Uterus (tissue), 4 donors: ENCODE data around the gene CACNB1. TPM values are rescaled to one million over a fixed set of nuclear protein-coding genes. Genes with fewer than 3 reads are reported as not detected.

Source experiments
- DNase-seq, 2 donors: peaks; one replicate each; pipeline ENCODE4 v3.0.0-alpha.2; 2019 to 2020
- H3K27ac ChIP-seq, 2 donors: fragments of 200-600 bp; sonication (generic); 1 replicate in 1 of 2; 2 replicates in 1 of 2; pipeline ENCODE4 v1.5.1; 2016 to 2018
- H3K27me3 ChIP-seq, 2 donors: fragments of 200-600 bp; sonication (generic); one replicate each; pipeline ENCODE4 v1.5.1; 2018 to 2019; ENCODE audit warnings: control low read depth in 1 of 2
- H3K36me3 ChIP-seq, 2 donors: fragments of 200-600 bp; sonication (generic); one replicate each; pipeline ENCODE4 v1.5.1; 2019; ENCODE audit warnings: control low read depth in 1 of 2
- H3K4me1 ChIP-seq, 2 donors: fragments of 200-600 bp; sonication (generic); one replicate each; pipeline ENCODE4 v1.5.1; 2018 to 2019; ENCODE audit warnings: control low read depth in 1 of 2
- H3K4me3 ChIP-seq, 2 donors: fragments of 200-600 bp; sonication (generic); 1 replicate in 1 of 2; 2 replicates in 1 of 2; pipeline ENCODE4 v1.5.1; 2018 to 2019; ENCODE audit warnings: mild to moderate bottlenecking in 1 of 2
- H3K9me3 ChIP-seq, 2 donors: fragments of 200-600 bp; sonication (generic); one replicate each; pipeline ENCODE4 v1.5.1; 2019; ENCODE audit warnings: control low read depth in 1 of 2
- POLR2A ChIP-seq, 2 donors: fragments of 450-650 bp; IDR thresholded peaks; one replicate each; pipeline ENCODE4 v1.6.1; 2016; ENCODE audit warnings: antibody characterized with exemption in 2 of 2, mild to moderate bottlenecking in 1 of 2, moderate library complexity in 1 of 2
- intact Hi-C: fragments of 100-400 bp; cut with DNase I; formaldehyde crosslinking; loops from one replicate; pipeline ENCODE4 v1.15.1; 2023; ENCODE audit warnings: low total_unique reads
- total RNA-seq, 4 donors: library from RNA; depleted of rRNA in 3 of 4; stranded (reverse); fragments of >200 nt in 3 of 4; gene quantifications; one replicate each; pipeline versions ENCODE4 v1.1.0 to v1.2.4, GENCODE V29; 2014 to 2023
- TF ChIP-seq, protein P1 (sequence below), 4 experiments: fragments of 200-600 bp in 2 of 4; fragments of 450-650 bp in 2 of 4; sonication (generic) in 2 of 4; IDR thresholded peaks; one replicate each; pipeline ENCODE4 v1.5.1; 2016 to 2019; ENCODE audit warnings: antibody characterized with exemption in 4 of 4, mild to moderate bottlenecking in 2 of 4, moderate library complexity in 1 of 4
- donor health status: DM: yes; HTN: yes; CAD: no.

The CACNB1 gene
- total RNA-seq, result 10 to 100 TPM in 2 of 4 donors, 1 to 10 TPM in 2; 5.6 to 23.3 (median 8.4) TPM

DNA sequence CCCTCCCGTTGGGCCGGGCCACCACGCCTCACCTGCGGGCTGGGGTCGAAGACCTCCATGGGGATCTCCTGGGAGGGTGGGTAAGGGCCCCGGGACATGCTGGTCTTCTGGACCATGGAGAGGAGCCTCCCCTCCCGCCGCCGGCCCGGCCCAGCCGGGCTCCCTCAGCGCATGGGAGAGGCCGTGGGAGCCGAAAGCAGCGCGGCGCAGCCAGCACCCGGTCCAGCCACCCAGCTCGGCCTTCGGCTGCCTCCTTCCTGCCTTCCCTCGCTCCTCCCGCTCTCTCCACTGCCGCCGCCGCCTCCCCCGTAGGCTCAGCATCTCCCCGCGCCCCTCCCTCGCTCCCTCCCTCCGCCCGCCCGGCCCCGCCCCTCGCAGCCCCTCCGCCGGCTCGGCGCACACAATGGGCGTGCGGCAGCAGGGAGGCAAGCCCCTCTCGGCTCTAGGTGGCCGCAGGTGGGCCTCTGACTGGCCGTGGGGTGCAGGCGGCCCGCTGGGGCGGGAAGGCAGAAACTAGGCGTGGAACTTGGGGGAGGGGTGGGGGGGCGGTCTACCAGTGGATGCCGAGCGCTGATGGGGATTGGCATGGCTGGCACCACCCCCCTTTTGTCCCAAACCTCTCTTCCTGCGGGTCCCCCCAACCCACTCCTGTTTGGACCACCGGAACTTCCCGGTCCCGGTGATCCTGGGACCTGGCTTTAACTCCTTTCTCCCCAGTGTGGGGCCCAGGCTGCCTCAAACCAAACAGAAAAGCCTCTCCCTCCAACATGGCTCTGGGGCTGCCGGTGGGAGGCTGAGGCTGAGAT lies at the start of gene CACNB1:
CACNB1 (minus strand) TSS at position 290 of the 806 bp plus-strand sequence; CDS start at position 116, 174 bp downstream.
- peaks cover 13 to 36% of the 10 kb centered on the region in 2 donors for H3K4me1 ChIP-seq
- peak; percentile 45 to 62 for TF ChIP-seq POLR2A (IDR thresholded peaks at IDR 0.05)
- TF ChIP-seq, protein P1, sequence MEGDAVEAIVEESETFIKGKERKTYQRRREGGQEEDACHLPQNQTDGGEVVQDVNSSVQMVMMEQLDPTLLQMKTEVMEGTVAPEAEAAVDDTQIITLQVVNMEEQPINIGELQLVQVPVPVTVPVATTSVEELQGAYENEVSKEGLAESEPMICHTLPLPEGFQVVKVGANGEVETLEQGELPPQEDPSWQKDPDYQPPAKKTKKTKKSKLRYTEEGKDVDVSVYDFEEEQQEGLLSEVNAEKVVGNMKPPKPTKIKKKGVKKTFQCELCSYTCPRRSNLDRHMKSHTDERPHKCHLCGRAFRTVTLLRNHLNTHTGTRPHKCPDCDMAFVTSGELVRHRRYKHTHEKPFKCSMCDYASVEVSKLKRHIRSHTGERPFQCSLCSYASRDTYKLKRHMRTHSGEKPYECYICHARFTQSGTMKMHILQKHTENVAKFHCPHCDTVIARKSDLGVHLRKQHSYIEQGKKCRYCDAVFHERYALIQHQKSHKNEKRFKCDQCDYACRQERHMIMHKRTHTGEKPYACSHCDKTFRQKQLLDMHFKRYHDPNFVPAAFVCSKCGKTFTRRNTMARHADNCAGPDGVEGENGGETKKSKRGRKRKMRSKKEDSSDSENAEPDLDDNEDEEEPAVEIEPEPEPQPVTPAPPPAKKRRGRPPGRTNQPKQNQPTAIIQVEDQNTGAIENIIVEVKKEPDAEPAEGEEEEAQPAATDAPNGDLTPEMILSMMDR (IDR thresholded peaks at IDR 0.05), result no peak
- intact Hi-C loops, result no loop called here
- H3K4me3 ChIP-seq, result peak within 1 kb of the TSS; percentile 74 to 77
- H3K9me3 ChIP-seq, result no peaks in the 10 kb centered on the region
- H3K36me3 ChIP-seq, result no peaks in the 10 kb centered on the region
- peak; percentile 80 to 83 for DNase-seq
- H3K27me3 ChIP-seq, result no peaks in the 10 kb centered on the region
- peak within 1 kb of the TSS; percentile 83 to 91 for H3K27ac ChIP-seq

DNA sequence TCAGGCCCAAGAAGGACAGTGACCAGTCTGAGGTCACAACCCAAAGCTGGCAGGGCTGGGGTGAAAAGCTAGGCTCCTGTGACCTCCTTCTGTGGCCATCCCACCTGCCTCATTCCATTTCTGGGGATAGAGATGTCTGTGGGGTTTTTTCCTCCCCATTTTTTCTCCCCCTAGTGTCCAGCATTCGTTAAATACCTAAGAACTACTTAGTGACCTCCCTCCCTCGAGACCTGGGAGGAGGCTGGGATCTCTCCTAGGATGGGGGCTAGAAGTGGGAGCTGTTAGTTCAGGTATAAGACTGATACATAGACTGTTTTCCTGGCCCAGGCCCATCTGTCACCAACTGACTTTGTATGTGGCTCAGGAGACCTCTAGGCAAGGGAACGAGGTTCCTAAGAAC lies 48.8 kb upstream of the CACNB1 start:
- TF ChIP-seq, protein P1 (IDR thresholded peaks at IDR 0.05), result no peak
- TF ChIP-seq POLR2A (IDR thresholded peaks at IDR 0.05), result no peak
- H3K27me3 ChIP-seq, result no peaks in the 10 kb centered on the region
- no peak overlapping the region for H3K4me3 ChIP-seq
- H3K4me1 ChIP-seq, result no peaks in the 10 kb centered on the region
- no peak overlapping the region for H3K27ac ChIP-seq
- DNase-seq, result no peak
- intact Hi-C loops, result loop anchor here (10.0 kb wide), 1 partner anchor 261 kb away; no protein-coding TSS in a partner anchor
- no peaks in the 10 kb centered on the region for H3K36me3 ChIP-seq
- no peaks in the 10 kb centered on the region for H3K9me3 ChIP-seq

DNA sequence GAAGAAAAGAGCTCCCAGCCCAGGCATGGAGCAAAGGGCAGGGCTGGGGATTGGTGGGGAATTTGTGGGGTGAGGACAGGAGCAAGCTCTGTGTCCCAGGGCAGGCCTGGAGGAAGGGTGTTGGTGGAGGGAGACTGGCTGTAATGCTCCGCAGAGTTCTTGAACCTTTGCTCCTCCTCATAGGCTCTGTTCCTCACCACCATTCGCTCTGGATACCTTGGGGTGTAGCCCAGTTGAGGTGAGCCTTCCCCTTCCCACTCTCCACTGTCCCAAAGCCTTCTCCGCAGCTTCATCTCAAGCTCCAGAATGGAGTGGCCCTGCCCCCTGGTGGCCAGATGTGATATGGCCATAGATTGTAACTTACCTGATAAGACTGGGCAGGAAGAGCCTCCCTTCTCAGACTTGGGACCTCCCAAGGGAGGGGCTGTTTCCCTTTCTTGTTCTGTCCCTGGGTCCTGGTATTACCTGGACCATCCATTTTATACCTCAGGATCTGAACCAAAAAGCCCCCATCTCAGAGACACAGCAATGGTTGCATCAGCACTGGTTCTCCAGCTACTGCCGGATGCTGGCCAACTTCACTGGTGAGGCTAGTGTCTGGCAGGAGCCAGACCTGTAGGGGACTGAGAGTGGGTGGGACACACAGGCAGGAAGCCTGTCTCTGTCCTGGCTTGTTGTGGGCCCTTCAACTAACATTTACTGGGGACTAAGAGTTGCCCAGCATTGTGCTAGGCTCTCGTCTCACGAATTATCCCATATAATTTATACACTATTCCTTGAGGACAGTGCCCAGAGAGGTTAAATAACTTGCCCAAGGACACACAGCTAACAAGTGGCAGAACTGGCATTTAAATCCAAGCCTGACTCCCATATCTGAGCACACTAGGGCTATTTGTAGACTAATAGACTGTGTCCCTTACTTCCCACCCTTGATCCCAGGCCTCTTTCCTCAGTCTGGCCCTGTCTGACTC lies 47.4 kb upstream of the CACNB1 start:
- TF ChIP-seq POLR2A (IDR thresholded peaks at IDR 0.05), result no peak
- TF ChIP-seq, protein P1 (IDR thresholded peaks at IDR 0.05), result peak; percentile 91 to 93 (median 92)
- intact Hi-C loops, result loop anchor here (10.0 kb wide), 1 partner anchor 260 kb away; no protein-coding TSS in a partner anchor
- Histone ChIP-seq H3K9me3 (no peaks in the 10 kb centered on the region), H3K27me3 (no peaks in the 10 kb centered on the region), H3K4me3 (no peak overlapping the region), H3K27ac (no peak overlapping the region), H3K4me1 (no peaks in the 10 kb centered on the region), H3K36me3 (no peaks in the 10 kb centered on the region)
- peak; percentile 85 to 88 for DNase-seq

DNA sequence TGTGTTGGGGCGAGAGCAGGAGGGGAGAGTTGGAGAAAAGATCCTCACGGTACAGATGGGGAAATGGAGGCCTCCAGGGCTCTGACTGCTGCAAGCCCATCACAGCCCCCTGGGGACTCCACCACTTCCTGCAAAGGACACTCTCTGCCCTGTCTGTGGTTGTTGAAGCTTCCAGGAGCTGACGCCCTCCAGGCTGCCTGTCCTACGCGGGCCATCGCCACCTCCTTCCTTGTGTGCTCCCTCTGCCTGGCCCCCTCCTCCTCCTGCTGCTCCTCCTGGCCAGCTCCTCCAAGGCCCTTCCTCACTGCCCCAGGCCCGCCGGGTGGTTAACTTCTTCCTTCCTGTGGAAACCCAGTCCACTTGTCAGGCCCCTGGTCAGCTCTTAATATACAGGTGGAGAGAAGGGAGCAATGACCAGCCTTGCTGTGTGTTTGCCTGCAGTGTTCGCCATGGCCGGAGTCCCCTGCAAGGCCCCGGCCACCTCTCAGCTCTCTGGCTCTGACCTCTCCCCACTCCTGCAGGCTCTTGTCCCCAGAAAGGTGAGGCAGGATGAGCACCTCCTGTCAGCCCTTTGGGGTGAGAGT lies 46.6 kb upstream of the CACNB1 start:
- no peak for DNase-seq

More for the DNA sequence above, 46.6 kb upstream of the CACNB1 start:
- Histone ChIP-seq H3K27ac (no peak overlapping the region), H3K4me3 (no peak overlapping the region), H3K9me3 (no peaks in the 10 kb centered on the region), H3K27me3 (no peaks in the 10 kb centered on the region), H3K36me3 (no peaks in the 10 kb centered on the region), H3K4me1 (no peaks in the 10 kb centered on the region)
- intact Hi-C loops, result loop anchor here (10.0 kb wide), 1 partner anchor 259 kb away; no protein-coding TSS in a partner anchor
- TF ChIP-seq, protein P1 (IDR thresholded peaks at IDR 0.05), result no peak
- TF ChIP-seq POLR2A (IDR thresholded peaks at IDR 0.05), result no peak
